ENCODE results near the gene EGLN2.
"Not testable (repeated sequence)": the region's sequence is repeated elsewhere in the genome, so short reads cannot be mapped to it uniquely, and the experiment has no call there.

Gene EGLN2

DNA sequence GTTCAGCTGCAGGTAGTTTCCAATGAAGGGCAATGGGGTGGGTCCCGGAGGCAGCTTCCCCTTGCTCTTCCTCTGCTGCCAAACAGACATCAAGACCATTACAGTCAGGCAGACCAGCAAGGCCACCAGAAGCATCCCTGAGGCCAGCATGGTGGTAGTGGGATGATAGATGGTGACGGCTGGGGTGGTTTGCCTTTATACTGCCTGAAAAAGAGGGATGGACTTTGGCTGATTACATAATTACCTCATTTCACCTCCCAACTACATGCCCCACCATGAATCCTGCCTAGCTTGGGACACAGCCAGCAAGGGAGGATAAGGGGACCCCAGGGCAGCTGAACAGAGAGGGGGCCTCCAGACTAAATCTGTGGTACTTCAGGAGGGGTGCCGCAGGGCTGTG, 51.3 kb downstream of the EGLN2 start, which contains the start of gene CYP2A6:
TSS of gene CYP2A6 (minus strand) at position 171 of the 400 bp plus-strand sequence. CDS start at position 150, 21 bp downstream.
- not testable (repeated sequence) for DNase-seq

DNA sequence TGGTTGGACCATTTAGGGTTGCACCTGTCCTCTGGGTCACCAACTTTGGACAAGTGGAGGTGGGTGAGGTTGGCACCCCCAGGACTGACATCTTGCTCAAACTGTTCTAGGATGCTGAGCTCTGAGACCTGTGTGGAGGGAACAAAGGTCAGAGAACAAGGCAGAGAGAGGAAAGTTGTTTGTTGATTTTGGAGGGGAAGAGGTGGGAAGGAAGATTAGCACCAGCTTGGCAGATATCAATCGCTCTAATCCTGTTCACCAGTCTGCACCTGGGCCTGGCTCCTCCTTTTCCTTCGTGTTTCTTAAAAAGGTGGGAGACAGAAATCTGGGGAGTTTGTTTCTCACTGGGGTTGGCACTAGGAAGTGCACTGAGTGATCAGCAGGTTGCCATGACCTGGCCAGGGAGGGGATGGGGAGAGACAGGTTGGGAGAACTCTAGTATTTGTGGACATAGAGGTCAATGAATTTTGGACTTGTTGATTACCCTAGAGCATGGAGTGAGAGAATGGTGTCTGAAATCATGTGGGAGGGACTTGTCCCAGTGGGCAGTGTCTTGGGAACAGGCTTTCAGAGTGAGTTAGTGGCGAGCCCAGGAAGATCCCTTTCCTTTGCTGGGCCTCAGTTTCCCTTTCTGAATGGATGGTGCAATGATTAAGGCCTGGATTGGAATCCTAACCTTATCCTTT, 53.6 kb downstream of the EGLN2 start:
- DNase-seq = not testable (repeated sequence)
